SK-N-MC (cell line): ENCODE measurements around the gene ESYT2.

Source experiments
- EZH2 ChIP-seq: fragments of 200-600 bp; sonication (generic); IDR thresholded peaks from one replicate; pipeline ENCODE4 v1.6.1; 2017; ENCODE audit warnings: antibody characterized with exemption
- POLR2AphosphoS5 ChIP-seq: IDR thresholded peaks from 2 replicates; pipeline ENCODE4 v1.6.1; 2012; ENCODE audit warnings: mild to moderate bottlenecking, low read depth, low read length, borderline replicate concordance

GRCh38 chr7:158763454-158764033 is 65.8 kb downstream of the ESYT2 start:
- TF ChIP-seq EZH2, result no peak
- no peak for TF ChIP-seq POLR2AphosphoS5
